Esophagus muscularis mucosa (tissue), 3 donors: ENCODE results near the gene C17orf67.
A peak's percentile ranks its signal among the peaks of the same experiment; 100 is the strongest.

Source experiments
- CTCF ChIP-seq, 3 experiments: fragments of 200-600 bp in 2 of 3; fragments of 450-650 bp in 1 of 3; sonication (generic) in 2 of 3; IDR thresholded peaks; one replicate each; pipeline ENCODE4 v1.5.1; 2017 to 2019; ENCODE audit warnings: antibody characterized with exemption in 3 of 3, mild to moderate bottlenecking in 2 of 3, moderate library complexity in 1 of 3
- POLR2A ChIP-seq: fragments of 450-650 bp; IDR thresholded peaks from one replicate; pipeline ENCODE4 v1.6.1; 2017; ENCODE audit warnings: antibody characterized with exemption, moderate library complexity, mild to moderate bottlenecking, low read depth

- peak in 1 of 3 experiments; percentile 30 for TF ChIP-seq CTCF (IDR thresholded peaks at IDR 0.05)
- no peak for TF ChIP-seq POLR2A
These were observed 902 bp upstream of the C17orf67 start for GRCh38 chr17:56834380-56835263.
